Measurements from ENCODE around the gene PBX4. TPM values are rescaled to one million over a fixed set of nuclear protein-coding genes. Genes with fewer than 3 reads are reported as not detected.

The PBX4 gene
- total RNA-seq, 3 donors from 2014 or later (not counting 1 experiment from before 2014, with no cell fraction given), result 10.7 to 15.9 (median 11.1) TPM

- Histone ChIP-seq H3K4me3 (ENCODE audit: low read length) (no peak overlapping the region), H3K27ac (ENCODE audit: low read length) (no peak overlapping the region), H3K27me3 (ENCODE audit: control insufficient read depth, insufficient read depth, low read length) (no peaks in the 10 kb centered on the region), H3K9me3 (ENCODE audit: control insufficient read depth, insufficient read depth, low read length) (no peaks in the 10 kb centered on the region), H3K4me1 (ENCODE audit: control insufficient read depth, insufficient read depth, low read length) (peaks cover 5% of the 10 kb centered on the region), H3K36me3 (ENCODE audit: control insufficient read depth, insufficient read depth, low read length) (peaks cover 21% of the 10 kb centered on the region)
- peaks cover 5 to 14% of the 10 kb centered on the region in 2 donors for H3K4me1 Mint-ChIP-seq
- no peak for ATAC-seq
- DNase-seq, result no peak
- no peak overlapping the region for H3K27ac Mint-ChIP-seq
- no peak overlapping the region for H3K4me3 Mint-ChIP-seq
- TF ChIP-seq, protein P1, sequence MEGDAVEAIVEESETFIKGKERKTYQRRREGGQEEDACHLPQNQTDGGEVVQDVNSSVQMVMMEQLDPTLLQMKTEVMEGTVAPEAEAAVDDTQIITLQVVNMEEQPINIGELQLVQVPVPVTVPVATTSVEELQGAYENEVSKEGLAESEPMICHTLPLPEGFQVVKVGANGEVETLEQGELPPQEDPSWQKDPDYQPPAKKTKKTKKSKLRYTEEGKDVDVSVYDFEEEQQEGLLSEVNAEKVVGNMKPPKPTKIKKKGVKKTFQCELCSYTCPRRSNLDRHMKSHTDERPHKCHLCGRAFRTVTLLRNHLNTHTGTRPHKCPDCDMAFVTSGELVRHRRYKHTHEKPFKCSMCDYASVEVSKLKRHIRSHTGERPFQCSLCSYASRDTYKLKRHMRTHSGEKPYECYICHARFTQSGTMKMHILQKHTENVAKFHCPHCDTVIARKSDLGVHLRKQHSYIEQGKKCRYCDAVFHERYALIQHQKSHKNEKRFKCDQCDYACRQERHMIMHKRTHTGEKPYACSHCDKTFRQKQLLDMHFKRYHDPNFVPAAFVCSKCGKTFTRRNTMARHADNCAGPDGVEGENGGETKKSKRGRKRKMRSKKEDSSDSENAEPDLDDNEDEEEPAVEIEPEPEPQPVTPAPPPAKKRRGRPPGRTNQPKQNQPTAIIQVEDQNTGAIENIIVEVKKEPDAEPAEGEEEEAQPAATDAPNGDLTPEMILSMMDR (IDR thresholded peaks at IDR 0.05), result no peak
- H3K36me3 Mint-ChIP-seq, result no peaks in the 10 kb centered on the region
- intact Hi-C loops (cut with micrococcal nuclease), result no loop called here
- 73% methylated on average over 9 of the region's 9 CpGs for WGBS (ENCODE audit: insufficient coverage)
- H3K9me3 Mint-ChIP-seq, result no peaks in the 10 kb centered on the region
- no peaks in the 10 kb centered on the region for H3K27me3 Mint-ChIP-seq (ENCODE audit: low read depth in 2 of 2)
Observed at GRCh38 chr19:19527371-19527656, 91.2 kb downstream of the PBX4 start.

DNA sequence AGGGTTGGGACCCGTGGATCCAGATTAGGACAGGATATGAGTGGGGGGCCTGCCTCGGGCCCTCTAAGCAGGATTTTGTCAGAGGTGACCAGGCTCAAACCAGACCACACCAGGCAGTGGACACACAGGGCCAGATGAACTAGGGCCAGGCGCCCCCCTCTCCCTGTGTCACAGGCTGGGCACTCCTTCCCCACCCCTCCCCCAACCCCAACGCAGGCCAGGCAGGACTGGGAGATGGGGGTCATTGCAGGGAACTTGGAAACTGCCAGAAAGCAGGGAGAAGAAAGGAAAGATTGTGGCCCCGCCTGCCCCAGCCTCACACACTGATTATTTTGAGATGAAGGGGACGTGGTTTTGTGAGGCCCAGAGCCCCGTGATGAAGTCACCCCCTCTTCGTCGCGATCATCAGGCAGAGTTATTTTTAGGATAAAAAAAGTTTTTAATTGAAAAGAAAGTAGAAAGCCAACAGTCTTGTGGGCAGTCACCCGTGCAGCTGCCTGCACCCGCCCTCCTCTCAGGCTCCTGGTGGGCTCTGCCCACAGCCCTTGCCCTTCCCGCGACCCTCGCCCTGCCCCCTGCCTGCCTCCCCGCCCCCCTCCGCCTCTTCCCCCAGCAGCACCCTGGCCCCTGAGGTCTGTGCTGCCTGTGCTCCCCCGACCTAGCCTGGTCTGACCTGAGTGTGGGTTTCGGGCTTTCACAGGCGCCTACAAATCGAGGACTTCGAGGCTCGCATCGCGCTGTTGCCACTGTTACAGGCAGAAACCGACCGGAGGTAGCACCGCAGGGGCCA lies 91.7 kb downstream of the PBX4 start:
- Histone ChIP-seq H3K4me3 (ENCODE audit: low read length) (no peak overlapping the region), H3K9me3 (ENCODE audit: control insufficient read depth, insufficient read depth, low read length) (no peaks in the 10 kb centered on the region)
- 42% methylated on average over 26 of the region's 28 CpGs for WGBS (ENCODE audit: insufficient coverage)

GRCh38 chr19:19525611-19526380 lies 92.7 kb downstream of the PBX4 start:
- H3K4me1 Mint-ChIP-seq, result peaks cover 2 to 13% of the 10 kb centered on the region in 2 donors
- Histone ChIP-seq H3K36me3 (ENCODE audit: control insufficient read depth, insufficient read depth, low read length) (peaks cover 21% of the 10 kb centered on the region), H3K4me1 (ENCODE audit: control insufficient read depth, insufficient read depth, low read length) (no peaks in the 10 kb centered on the region), H3K27ac (ENCODE audit: low read length) (no peak overlapping the region), H3K27me3 (ENCODE audit: control insufficient read depth, insufficient read depth, low read length) (no peaks in the 10 kb centered on the region), H3K4me3 (ENCODE audit: low read length) (no peak overlapping the region), H3K9me3 (ENCODE audit: control insufficient read depth, insufficient read depth, low read length) (no peaks in the 10 kb centered on the region)
- H3K4me3 Mint-ChIP-seq, result no peak overlapping the region
- TF ChIP-seq, protein P1 (IDR thresholded peaks at IDR 0.05), result no peak
- ATAC-seq (no peak), DNase-seq (no peak)
- no peaks in the 10 kb centered on the region for H3K27me3 Mint-ChIP-seq (ENCODE audit: low read depth in 2 of 2)
- H3K27ac Mint-ChIP-seq, result no peak overlapping the region
- no peaks in the 10 kb centered on the region for H3K9me3 Mint-ChIP-seq
- H3K36me3 Mint-ChIP-seq, result no peaks in the 10 kb centered on the region
- WGBS (ENCODE audit: insufficient coverage), result 93% methylated on average over 23 of the region's 23 CpGs
- intact Hi-C loops (cut with micrococcal nuclease), result no loop called here

More for the DNA sequence above, 91.7 kb downstream of the PBX4 start:
- DNase-seq (no peak), ATAC-seq (no peak)
- Histone ChIP-seq H3K4me1 (ENCODE audit: control insufficient read depth, insufficient read depth, low read length) (no peaks in the 10 kb centered on the region), H3K27me3 (ENCODE audit: control insufficient read depth, insufficient read depth, low read length) (no peaks in the 10 kb centered on the region), H3K36me3 (ENCODE audit: control insufficient read depth, insufficient read depth, low read length) (peaks cover 21% of the 10 kb centered on the region), H3K27ac (ENCODE audit: low read length) (no peak overlapping the region)
- Mint-ChIP-seq H3K36me3 (no peaks in the 10 kb centered on the region), H3K9me3 (no peaks in the 10 kb centered on the region), H3K4me3 (no peak overlapping the region), H3K4me1 (peaks cover 0 to 10% of the 10 kb centered on the region in 2 donors), H3K27ac (no peak overlapping the region), H3K27me3 (ENCODE audit: low read depth in 2 of 2) (no peaks in the 10 kb centered on the region)
- TF ChIP-seq, protein P1 (IDR thresholded peaks at IDR 0.05), result no peak
- intact Hi-C loops (cut with micrococcal nuclease), result no loop called here
